ENCODE results near the gene ALG11.

DNA sequence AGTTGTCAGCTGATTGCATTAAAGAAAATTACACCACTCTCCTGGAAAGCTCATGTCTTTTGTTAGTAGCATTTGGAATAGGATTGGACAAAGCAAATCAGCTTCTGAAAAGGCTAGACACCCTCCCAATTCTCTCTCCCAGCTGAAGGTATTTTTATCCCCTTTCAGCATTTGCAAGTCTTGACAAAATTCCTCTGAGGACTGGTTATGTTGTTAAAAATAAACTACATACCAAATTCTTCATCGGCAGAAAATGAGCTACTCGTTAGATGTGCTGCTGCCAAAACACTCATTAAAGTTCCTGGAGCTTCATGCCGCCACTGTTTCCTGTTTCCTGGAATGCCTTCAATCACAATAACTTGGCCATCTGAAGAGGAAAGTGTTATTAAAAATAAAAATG is 49.4 kb downstream of the ALG11 start:
- TF ChIP-seq, protein P1, sequence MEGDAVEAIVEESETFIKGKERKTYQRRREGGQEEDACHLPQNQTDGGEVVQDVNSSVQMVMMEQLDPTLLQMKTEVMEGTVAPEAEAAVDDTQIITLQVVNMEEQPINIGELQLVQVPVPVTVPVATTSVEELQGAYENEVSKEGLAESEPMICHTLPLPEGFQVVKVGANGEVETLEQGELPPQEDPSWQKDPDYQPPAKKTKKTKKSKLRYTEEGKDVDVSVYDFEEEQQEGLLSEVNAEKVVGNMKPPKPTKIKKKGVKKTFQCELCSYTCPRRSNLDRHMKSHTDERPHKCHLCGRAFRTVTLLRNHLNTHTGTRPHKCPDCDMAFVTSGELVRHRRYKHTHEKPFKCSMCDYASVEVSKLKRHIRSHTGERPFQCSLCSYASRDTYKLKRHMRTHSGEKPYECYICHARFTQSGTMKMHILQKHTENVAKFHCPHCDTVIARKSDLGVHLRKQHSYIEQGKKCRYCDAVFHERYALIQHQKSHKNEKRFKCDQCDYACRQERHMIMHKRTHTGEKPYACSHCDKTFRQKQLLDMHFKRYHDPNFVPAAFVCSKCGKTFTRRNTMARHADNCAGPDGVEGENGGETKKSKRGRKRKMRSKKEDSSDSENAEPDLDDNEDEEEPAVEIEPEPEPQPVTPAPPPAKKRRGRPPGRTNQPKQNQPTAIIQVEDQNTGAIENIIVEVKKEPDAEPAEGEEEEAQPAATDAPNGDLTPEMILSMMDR (IDR thresholded peaks at IDR 0.05): no peak
- no peak for TF ChIP-seq POLR2A (IDR thresholded peaks at IDR 0.05)
- no peak for TF ChIP-seq POLR2AphosphoS5 (IDR thresholded peaks at IDR 0.05)

Data from breast epithelium (tissue), 3 donors.